D721Med (cell line): ENCODE measurements around the gene OR1B1.
"Not testable (repeated sequence)": the region's sequence is repeated elsewhere in the genome, so short reads cannot be mapped to it uniquely, and the experiment has no call there.

Experiments
- DNase-seq: peaks from one replicate; pipeline ENCODE4 v3.0.0; 2011; ENCODE audit warnings: low spot score; ENCODE audit not compliant: insufficient read length
- FAIRE-seq: peaks from 2 replicates; lab custom pipeline; 2011; peaks lifted over from hg19 to GRCh38; lab: Jason Lieb, UNC
- TF ChIP-seq, protein P1 (sequence below): IDR thresholded peaks from 2 replicates; pipeline ENCODE4 v1.5.1; 2012; ENCODE audit warnings: mild to moderate bottlenecking, control low read depth; ENCODE audit not compliant: insufficient read depth; ENCODE audit errors: missing control alignments

The OR1B1 gene

DNA sequence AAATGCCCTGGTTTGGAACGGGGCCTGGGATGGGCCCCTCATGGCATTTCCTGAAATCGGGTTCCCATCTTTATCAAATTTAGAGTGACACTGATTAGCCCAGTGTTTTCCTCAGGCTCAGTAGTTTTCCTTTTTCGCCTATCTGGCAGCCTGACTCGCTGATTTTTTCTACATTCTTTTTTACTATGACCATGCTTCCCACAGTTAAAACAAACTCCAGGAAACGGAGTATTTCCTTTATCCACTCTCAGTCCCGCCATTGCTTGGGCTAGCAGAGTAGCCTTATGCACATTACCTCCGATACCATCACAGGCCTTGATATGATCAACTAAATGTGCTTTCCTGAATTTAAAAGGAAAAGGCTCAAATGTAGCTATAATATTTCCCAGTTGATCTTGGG, 37.4 kb downstream of the OR1B1 start:
- no peak for DNase-seq
- TF ChIP-seq, protein P1, sequence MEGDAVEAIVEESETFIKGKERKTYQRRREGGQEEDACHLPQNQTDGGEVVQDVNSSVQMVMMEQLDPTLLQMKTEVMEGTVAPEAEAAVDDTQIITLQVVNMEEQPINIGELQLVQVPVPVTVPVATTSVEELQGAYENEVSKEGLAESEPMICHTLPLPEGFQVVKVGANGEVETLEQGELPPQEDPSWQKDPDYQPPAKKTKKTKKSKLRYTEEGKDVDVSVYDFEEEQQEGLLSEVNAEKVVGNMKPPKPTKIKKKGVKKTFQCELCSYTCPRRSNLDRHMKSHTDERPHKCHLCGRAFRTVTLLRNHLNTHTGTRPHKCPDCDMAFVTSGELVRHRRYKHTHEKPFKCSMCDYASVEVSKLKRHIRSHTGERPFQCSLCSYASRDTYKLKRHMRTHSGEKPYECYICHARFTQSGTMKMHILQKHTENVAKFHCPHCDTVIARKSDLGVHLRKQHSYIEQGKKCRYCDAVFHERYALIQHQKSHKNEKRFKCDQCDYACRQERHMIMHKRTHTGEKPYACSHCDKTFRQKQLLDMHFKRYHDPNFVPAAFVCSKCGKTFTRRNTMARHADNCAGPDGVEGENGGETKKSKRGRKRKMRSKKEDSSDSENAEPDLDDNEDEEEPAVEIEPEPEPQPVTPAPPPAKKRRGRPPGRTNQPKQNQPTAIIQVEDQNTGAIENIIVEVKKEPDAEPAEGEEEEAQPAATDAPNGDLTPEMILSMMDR = no peak
- FAIRE-seq = no peak

DNA sequence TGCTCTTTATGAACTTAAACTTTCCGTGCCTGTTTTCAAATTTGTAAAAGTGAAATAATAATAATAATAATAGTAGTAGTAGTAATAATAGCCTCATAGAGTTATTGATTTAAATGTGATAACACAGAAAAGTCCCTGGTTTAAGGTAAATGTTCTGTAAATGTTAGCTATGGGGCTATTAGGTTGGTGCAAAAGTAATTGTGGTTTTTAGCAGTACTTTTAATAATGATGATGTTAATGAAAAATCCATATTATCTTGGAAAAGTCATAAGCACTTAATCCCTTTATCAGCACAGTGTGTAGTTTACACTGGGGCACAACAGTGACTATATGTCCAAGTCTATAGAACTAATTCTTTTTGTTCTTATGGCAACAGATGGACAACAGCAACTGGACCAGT, 43.1 kb downstream of the OR1B1 start, which contains the start of gene OR1Q1:
Gene OR1Q1 (plus strand): TSS at position 377 of the 400 bp plus-strand sequence. CDS start 0 bp downstream, at position 377.
- FAIRE-seq (no peak), DNase-seq (no peak)
- TF ChIP-seq, protein P1 = no peak

DNA sequence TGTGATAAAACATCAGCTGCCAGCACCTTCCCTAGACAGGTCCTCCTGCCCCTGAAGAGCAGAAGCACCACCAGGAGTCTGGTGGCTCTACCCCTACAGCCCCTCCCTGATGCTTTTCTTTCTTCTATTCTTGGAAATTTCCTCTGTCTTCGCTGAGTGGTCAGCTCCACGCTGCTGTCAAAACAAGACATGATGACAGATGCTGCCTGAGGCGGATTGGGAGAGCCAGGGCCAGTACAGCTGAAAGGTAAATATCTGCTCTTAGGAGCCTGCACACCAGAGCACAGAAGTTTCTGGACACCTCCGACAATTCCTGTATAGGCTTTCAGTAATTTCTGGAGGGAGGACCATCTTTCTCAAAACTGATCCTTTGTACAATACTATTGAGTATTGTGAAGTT, 47.6 kb downstream of the OR1B1 start:
- DNase-seq = no peak
- TF ChIP-seq, protein P1 = no peak
- no peak for FAIRE-seq

DNA sequence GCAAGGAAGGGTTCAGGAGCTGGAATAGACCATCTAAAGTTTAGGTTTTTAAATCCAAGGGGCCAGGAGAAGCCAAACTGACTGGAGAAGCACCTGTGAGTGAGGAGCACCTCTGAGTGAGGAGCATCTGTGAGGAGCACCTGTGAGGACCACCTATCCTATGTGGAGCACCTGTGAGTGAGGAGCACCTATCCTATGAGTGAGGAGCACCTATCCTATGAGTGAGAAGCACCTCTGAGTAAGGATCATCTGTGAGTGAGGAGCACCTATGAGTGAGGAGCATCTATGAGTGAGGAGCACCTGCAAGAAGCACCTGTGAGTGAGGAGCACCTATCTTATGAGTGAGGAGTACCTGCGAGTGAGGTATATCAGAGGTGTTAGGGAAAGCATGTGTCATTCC, 50.8 kb downstream of the OR1B1 start:
- DNase-seq = no peak
- no peak for FAIRE-seq
- TF ChIP-seq, protein P1 = no peak

DNA sequence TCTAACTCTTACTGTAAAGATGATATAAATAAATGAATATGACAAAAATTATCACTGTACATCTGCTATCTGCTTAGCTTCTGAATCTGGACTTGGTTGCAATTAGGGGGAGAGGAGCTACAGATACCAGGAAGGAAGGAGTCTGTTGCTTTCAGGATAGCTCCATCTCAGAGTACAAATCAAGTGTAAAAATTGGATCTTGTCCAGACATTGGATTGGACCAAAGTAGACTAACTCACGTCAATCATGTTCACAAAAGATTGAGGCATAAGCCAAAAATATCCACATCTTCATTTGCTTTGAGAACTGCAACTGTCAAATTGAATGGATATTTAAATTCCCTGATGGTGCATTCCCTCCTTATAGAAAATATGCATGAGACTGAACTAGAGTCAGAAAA, 51.7 kb downstream of the OR1B1 start:
- DNase-seq (no peak), FAIRE-seq (no peak)
- TF ChIP-seq, protein P1 = no peak

DNA sequence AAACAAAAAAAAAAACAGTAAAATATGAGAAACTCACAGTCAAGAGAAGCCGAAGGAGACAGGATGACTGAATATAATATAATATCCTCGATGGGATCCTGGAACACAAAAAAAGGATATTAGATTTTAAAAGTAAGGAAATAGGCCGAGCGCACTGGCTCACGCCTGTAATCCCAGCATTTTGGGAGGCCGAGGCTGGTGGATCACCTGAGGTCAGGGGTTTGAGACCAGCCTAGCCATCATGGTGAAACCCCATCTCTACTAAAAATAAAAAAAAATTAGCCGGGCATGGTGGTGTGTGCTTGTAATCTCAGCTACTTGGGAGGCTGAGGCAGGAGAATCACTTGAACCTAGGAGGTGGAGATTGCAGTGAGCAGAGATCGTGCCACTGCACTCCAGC, 74.1 kb downstream of the OR1B1 start, which contains the start of gene OR1L8:
Gene OR1L8 (minus strand): TSS at position 101 of the 400 bp plus-strand sequence. CDS start 14,907 bp downstream, outside the sequence.
- not testable (repeated sequence) for DNase-seq, FAIRE-seq

DNA sequence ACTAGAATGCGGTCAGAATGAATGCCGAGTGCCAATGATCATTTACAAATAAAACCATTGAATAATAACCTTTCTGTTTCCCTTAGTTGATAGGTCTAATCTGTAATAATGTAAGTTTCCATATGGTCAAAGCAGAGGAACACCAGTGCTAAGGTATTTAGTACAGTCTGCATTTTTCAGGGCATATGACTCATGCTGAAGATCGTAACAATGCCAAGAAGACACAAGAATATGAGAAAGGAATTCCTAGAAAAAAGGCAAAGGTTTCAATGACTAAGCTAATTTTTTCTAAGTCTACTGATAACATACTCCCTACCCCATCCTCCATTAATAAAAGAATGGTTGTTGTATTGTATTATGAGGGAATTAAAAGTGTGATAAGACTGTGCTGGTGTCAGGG, 77.1 kb downstream of the OR1B1 start:
- TF ChIP-seq, protein P1 = no peak
- DNase-seq (no peak), FAIRE-seq (no peak)

DNA sequence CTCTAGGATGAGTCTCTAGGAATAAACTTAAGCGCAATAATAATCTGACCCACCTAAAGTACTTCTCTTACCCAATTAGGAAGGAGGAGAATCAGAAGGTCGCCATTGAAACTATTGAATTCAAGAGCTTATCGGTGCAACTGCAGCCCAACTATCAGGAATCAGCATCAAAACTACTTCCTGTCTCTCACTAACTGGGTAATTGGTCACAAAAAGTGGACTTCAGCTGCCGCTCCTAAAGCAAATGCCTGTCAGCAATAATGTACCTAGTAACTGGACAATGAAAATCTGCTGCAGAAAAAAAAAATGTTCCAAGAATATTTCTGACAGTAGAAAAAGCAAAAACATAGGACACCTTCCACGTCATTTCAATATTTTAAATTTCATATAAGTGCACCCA, 77.6 kb downstream of the OR1B1 start:
- TF ChIP-seq, protein P1 = no peak
- FAIRE-seq = no peak

More for the DNA sequence above, 77.6 kb downstream of the OR1B1 start:
- DNase-seq = no peak
